GM12875 (cell line): Measurements from ENCODE around the gene PALLD.
"Not testable (repeated sequence)": the region's sequence is repeated elsewhere in the genome, so short reads cannot be mapped to it uniquely, and the experiment has no call there.

Experiments used
- H3K4me3 ChIP-seq: one replicate; pipeline ENCODE4 v1.5.1; 2011; ENCODE audit warnings: low read depth, low read length, control low read depth
- CTCF ChIP-seq: IDR thresholded peaks from 2 replicates; pipeline ENCODE4 v1.5.1; 2011; ENCODE audit warnings: low read depth, mild to moderate bottlenecking, control low read depth, inconsistent platforms, low read length, moderate library complexity, borderline replicate concordance; ENCODE audit not compliant: insufficient read depth

PALLD gene

GRCh38 chr4:168800926-168801325 lies 304.1 kb downstream of the PALLD start:
- H3K4me3 ChIP-seq = no peak overlapping the region
- no peak for TF ChIP-seq CTCF

- H3K4me3 ChIP-seq = no peak overlapping the region
- no peak for TF ChIP-seq CTCF
These were observed 305.4 kb downstream of the PALLD start for GRCh38 chr4:168802222-168802621.

- not testable (repeated sequence) for H3K4me3 ChIP-seq
These were observed 306.2 kb downstream of the PALLD start for GRCh38 chr4:168803052-168803451.

- no peak overlapping the region for H3K4me3 ChIP-seq
- no peak for TF ChIP-seq CTCF
These were observed 306.9 kb downstream of the PALLD start for GRCh38 chr4:168803732-168804131.

GRCh38 chr4:168804146-168804545 lies 307.3 kb downstream of the PALLD start:
- H3K4me3 ChIP-seq = no peak overlapping the region
- no peak for TF ChIP-seq CTCF

GRCh38 chr4:168805341-168805740 lies 308.5 kb downstream of the PALLD start:
- TF ChIP-seq CTCF = no peak
- no peak overlapping the region for H3K4me3 ChIP-seq

GRCh38 chr4:168806247-168806646 lies 309.4 kb downstream of the PALLD start:
- not testable (repeated sequence) for H3K4me3 ChIP-seq

- no peak for TF ChIP-seq CTCF
- no peak overlapping the region for H3K4me3 ChIP-seq
These were observed 314.4 kb downstream of the PALLD start for GRCh38 chr4:168811207-168811606.
